ENCODE results near the gene C18orf63.
A peak's percentile ranks its signal among the peaks of the same experiment; 100 is the strongest.

The C18orf63 gene

GRCh38 chr18:74286856-74287255 is 28.8 kb upstream of the C18orf63 start:
- TF ChIP-seq CTCF (IDR thresholded peaks at IDR 0.05), result no peak
- TF ChIP-seq ZFX (IDR thresholded peaks at IDR 0.05; ENCODE audit: borderline replicate concordance), result no peak
- H3K27ac ChIP-seq, result no peak overlapping the region

- TF ChIP-seq ZFX (IDR thresholded peaks at IDR 0.05; ENCODE audit: borderline replicate concordance) (no peak), CTCF (IDR thresholded peaks at IDR 0.05) (no peak)
- H3K27ac ChIP-seq, result no peak overlapping the region
These were observed 27.6 kb upstream of the C18orf63 start for GRCh38 chr18:74288041-74288440.

- H3K27ac ChIP-seq, result no peak overlapping the region
- TF ChIP-seq CTCF (IDR thresholded peaks at IDR 0.05), result no peak
- no peak for TF ChIP-seq ZFX (IDR thresholded peaks at IDR 0.05; ENCODE audit: borderline replicate concordance)
These were observed 26.9 kb upstream of the C18orf63 start for GRCh38 chr18:74288730-74289129.

DNA sequence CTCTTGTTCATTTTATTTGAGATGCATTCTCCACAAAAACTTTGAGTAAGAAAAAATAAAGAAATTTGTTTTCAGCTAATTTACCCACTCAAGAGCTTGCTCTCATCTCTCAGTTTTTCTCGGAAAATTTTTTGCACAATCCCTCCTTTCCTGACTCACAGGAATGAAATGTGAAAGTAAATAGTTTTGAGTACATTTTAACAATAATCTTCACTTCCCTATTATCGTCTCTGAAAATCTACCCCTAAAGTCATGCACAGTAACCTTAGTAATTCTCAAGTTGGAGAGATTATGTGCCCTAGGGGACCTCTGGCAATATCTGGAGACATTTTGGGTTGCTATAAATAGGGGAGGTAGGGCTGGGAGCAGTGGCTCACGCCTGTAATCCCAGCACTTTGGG is 26.5 kb upstream of the C18orf63 start:
- no peak for TF ChIP-seq ZFX (IDR thresholded peaks at IDR 0.05; ENCODE audit: borderline replicate concordance)
- no peak overlapping the region for H3K27ac ChIP-seq

- H3K27ac ChIP-seq, result no peak overlapping the region
- TF ChIP-seq CTCF (IDR thresholded peaks at IDR 0.05) (no peak), ZFX (IDR thresholded peaks at IDR 0.05; ENCODE audit: borderline replicate concordance) (no peak)
These were observed 25.6 kb upstream of the C18orf63 start for GRCh38 chr18:74290021-74290420.

GRCh38 chr18:74290794-74291471 is 24.7 kb upstream of the C18orf63 start:
- H3K27ac ChIP-seq, result no peak overlapping the region
- TF ChIP-seq ZFX (IDR thresholded peaks at IDR 0.05; ENCODE audit: borderline replicate concordance), result no peak
- no peak for TF ChIP-seq CTCF (IDR thresholded peaks at IDR 0.05)

DNA sequence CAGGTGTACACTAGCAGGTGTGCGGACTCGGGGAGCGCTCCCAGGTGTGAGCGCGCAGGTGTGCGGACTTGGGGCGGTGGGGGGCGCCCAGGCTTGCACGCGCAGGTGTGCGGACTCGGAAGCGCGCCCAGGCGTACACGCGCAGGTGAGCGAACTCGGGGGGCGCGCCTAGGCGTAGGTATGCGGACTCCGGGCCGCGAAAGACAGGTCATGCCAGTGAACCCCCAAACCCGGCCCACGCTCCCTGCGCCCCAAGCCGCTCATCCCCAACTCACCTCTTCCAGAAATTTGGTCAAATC is 24.2 kb upstream of the C18orf63 start:
- TF ChIP-seq ZFX (IDR thresholded peaks at IDR 0.05; ENCODE audit: borderline replicate concordance), result no peak
- no peak for TF ChIP-seq CTCF (IDR thresholded peaks at IDR 0.05)
- peak overlapping the region; percentile 79 for H3K27ac ChIP-seq
